ENCODE results near the gene ASIC4. TPM values are rescaled to one million over a fixed set of nuclear protein-coding genes. Genes with fewer than 3 reads are reported as not detected.

Gene ASIC4
- polyA plus RNA-seq, 2 of the 4 experiments (the other 2 are of a cell fraction), result 0.04 TPM; not detected in 1

DNA sequence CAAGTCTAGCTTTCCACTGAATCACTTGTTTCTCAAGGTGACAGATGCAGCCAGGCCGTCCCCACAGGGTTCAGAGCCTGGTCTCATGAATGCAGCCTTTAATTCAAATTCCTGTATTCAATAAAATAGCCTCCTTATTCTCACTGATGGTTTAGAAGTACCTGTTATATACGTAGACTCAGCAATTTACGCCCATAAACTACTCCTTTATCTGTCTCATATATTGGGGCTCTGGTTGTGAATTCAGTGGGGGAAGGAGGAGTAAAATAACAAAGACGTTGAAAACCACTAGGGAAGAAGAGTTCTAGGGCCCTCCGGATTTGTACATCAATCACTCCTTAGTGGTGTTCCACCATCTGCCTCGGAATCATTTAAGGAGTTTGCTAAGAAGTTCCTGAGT lies 55.4 kb downstream of the ASIC4 start:
- 87% methylated on average over 6 of the region's 6 CpGs for WGBS (ENCODE audit: missing lambda C conversion rate)
- CTCF ChIA-PET, result interaction anchor here (1.3 to 7.5 kb wide), 2 partner anchors 9 to 10 kb away, joined by 6 to 50 read pairs; no protein-coding TSS in a partner anchor
- no peak for DNase-seq (ENCODE audit: low read depth in 1 of 2, low spot score in 1 of 2)
- no peak for ATAC-seq
- Histone ChIP-seq H3K4me2 (peak overlapping the region; percentile 72), H3K4me3 (no peak overlapping the region), H3K27ac (no peak overlapping the region), H3K9me3 (no peaks in the 10 kb centered on the region), H3K4me1 (peaks cover 14% of the 10 kb centered on the region)
- no peak for FAIRE-seq
- POLR2A ChIA-PET, result interaction anchor here (1.6 kb wide), 1 partner anchor 9 kb away, joined by 9 read pairs; no protein-coding TSS in a partner anchor
- TF ChIP-seq MAFK (IDR thresholded peaks at IDR 0.05; ENCODE audit: partially characterized antibody) (peak; percentile 74), HDAC2 (IDR thresholded peaks at IDR 0.05) (no peak)

GRCh38 chr2:219570194-219570923 lies 56.1 kb downstream of the ASIC4 start:
- FAIRE-seq (no peak), ATAC-seq (peak; percentile 69 to 71), DNase-seq (ENCODE audit: low read depth in 1 of 2, low spot score in 1 of 2) (peak; percentile 40 to 59)
- H3K4me1 ChIP-seq, result peaks cover 14% of the 10 kb centered on the region
- H3K4me3 ChIP-seq, result peak overlapping the region; percentile 92
- 43% methylated on average over 23 of the region's 95 CpGs for WGBS (ENCODE audit: missing lambda C conversion rate)
- peak overlapping the region; percentile 72 for H3K4me2 ChIP-seq
- TF ChIP-seq RNF2 (IDR thresholded peaks at IDR 0.05; ENCODE audit: borderline replicate concordance, low read depth) (no peak), MAX (IDR thresholded peaks at IDR 0.05) (peak; percentile 57; the same call in 1 of the 2 replicates), RARB (CRISPR knock-in tag; IDR thresholded peaks at IDR 0.05) (no peak), POLR2A (IDR thresholded peaks at IDR 0.05; ENCODE audit: low read length) (peak; percentile 86), JUN (IDR thresholded peaks at IDR 0.05) (peak in 1 of 2 experiments; percentile 37; a peak in 3 of 5 replicates)
- TF ChIP-seq, protein P1, sequence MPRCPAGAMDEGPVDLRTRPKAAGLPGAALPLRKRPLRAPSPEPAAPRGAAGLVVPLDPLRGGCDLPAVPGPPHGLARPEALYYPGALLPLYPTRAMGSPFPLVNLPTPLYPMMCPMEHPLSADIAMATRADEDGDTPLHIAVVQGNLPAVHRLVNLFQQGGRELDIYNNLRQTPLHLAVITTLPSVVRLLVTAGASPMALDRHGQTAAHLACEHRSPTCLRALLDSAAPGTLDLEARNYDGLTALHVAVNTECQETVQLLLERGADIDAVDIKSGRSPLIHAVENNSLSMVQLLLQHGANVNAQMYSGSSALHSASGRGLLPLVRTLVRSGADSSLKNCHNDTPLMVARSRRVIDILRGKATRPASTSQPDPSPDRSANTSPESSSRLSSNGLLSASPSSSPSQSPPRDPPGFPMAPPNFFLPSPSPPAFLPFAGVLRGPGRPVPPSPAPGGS (IDR thresholded peaks at IDR 0.05), result 0 out of 3 replicates have a peak, but pooled peaks have one; percentile 33
- TF ChIP-seq, protein P2, sequence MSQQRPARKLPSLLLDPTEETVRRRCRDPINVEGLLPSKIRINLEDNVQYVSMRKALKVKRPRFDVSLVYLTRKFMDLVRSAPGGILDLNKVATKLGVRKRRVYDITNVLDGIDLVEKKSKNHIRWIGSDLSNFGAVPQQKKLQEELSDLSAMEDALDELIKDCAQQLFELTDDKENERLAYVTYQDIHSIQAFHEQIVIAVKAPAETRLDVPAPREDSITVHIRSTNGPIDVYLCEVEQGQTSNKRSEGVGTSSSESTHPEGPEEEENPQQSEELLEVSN (IDR thresholded peaks at IDR 0.05; ENCODE audit: borderline replicate concordance, low read depth), result 0 out of 2 replicates have a peak, but pooled peaks have one; percentile 33
- TF ChIP-seq, protein P3, sequence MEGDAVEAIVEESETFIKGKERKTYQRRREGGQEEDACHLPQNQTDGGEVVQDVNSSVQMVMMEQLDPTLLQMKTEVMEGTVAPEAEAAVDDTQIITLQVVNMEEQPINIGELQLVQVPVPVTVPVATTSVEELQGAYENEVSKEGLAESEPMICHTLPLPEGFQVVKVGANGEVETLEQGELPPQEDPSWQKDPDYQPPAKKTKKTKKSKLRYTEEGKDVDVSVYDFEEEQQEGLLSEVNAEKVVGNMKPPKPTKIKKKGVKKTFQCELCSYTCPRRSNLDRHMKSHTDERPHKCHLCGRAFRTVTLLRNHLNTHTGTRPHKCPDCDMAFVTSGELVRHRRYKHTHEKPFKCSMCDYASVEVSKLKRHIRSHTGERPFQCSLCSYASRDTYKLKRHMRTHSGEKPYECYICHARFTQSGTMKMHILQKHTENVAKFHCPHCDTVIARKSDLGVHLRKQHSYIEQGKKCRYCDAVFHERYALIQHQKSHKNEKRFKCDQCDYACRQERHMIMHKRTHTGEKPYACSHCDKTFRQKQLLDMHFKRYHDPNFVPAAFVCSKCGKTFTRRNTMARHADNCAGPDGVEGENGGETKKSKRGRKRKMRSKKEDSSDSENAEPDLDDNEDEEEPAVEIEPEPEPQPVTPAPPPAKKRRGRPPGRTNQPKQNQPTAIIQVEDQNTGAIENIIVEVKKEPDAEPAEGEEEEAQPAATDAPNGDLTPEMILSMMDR (IDR thresholded peaks at IDR 0.05), result peak; percentile 22; the same call in 1 of the 3 replicates
- CTCF ChIA-PET, result interaction anchor here (0.8 to 7.5 kb wide), 9 partner anchors 8 to 119 kb away, joined by 3 to 50 read pairs (median 4); no protein-coding TSS in a partner anchor
- H3K27ac ChIP-seq, result peak overlapping the region; percentile 82 to 95
- POLR2A ChIA-PET, result interaction anchor here (0.9 to 2.5 kb wide), 3 partner anchors 9 to 28 kb away, joined by 3 to 19 read pairs (median 9); partner anchors contain the start of gene STK11IP
- H3K9me3 ChIP-seq, result no peaks in the 10 kb centered on the region

GRCh38 chr2:219570924-219571310 lies 56.6 kb downstream of the ASIC4 start:
- Histone ChIP-seq H3K4me3 (peak overlapping the region; percentile 92), H3K4me1 (peaks cover 14% of the 10 kb centered on the region), H3K9me3 (no peaks in the 10 kb centered on the region), H3K27ac (peak overlapping the region; percentile 82 to 95), H3K4me2 (peak overlapping the region; percentile 72)
- FAIRE-seq (no peak), DNase-seq (ENCODE audit: low read depth in 1 of 2, low spot score in 1 of 2) (no peak), ATAC-seq (peak; percentile 20 to 47; a peak in 5 of 6 replicates)
- TF ChIP-seq RARB (CRISPR knock-in tag; IDR thresholded peaks at IDR 0.05) (no peak), MAX (IDR thresholded peaks at IDR 0.05) (no peak), PHF8 (IDR thresholded peaks at IDR 0.05; ENCODE audit: borderline replicate concordance, low read depth) (0 out of 2 replicates have a peak, but pooled peaks have one; percentile 17), EHF (CRISPR knock-in tag; IDR thresholded peaks at IDR 0.05) (no peak)
- ChIA-PET POLR2A (interaction anchor here (0.7 to 2.5 kb wide), 5 partner anchors 10 to 72 kb away, joined by 3 to 19 read pairs (median 4); partner anchors contain the start of genes GMPPA and STK11IP), CTCF (interaction anchor here (0.7 to 7.5 kb wide), 12 partner anchors 9 to 118 kb away, joined by 3 to 50 read pairs (median 4); no protein-coding TSS in a partner anchor)
- no CpG with 5 or more reads among the region's 55 CpGs for WGBS (ENCODE audit: missing lambda C conversion rate)
